GM20000 (cell line): Measurements from ENCODE around the gene PLAAT2.

Experiments
- DNase-seq: peaks from one replicate; pipeline ENCODE4 v3.0.0; 2012; ENCODE audit warnings: low spot score
- CTCF ChIP-seq: IDR thresholded peaks from 2 replicates; pipeline ENCODE4 v1.5.1; 2012; ENCODE audit warnings: mild to moderate bottlenecking, control low read depth; ENCODE audit errors: extremely low read depth, missing control alignments

Gene PLAAT2

DNA sequence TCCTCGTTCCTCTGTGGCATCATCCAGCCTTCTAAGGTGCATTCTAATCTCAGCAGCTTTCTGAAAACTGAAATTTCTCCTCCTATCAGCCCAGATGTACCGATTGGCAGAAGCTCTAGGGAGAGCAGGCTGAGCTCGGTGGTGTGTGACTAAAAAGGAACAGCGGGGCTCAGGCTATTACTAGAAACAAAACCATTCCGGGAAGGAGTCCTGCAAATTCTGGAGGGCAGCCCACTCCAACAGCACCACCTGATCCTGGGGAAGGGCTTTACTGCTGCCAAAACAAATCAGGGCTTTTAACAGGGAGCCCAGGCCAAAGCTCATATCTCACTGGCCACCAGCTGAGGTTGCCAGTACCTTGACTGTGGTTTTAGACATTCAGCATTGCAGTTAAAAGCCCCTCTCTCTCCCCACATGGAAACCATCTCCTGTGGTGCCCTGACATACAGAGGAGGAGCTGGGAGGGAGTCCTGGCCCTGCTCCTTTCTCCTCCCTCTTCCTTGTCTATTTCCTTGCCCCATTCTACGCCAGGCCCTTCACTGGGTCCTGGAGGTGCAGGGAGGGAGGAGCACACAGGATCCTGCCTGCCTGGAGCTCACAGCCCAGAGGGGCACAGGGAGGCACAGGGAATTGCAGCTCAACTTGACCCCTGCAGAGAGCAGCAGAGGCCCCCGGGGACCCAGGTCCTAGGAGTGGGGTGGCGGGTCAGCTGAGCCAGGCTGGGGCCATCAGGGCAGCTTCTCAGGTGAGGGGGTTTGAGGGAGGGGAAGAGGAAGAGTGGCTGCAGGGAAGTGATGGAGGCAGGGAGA, 25.7 kb downstream of the PLAAT2 start:
- no peak for TF ChIP-seq CTCF
- no peak for DNase-seq

DNA sequence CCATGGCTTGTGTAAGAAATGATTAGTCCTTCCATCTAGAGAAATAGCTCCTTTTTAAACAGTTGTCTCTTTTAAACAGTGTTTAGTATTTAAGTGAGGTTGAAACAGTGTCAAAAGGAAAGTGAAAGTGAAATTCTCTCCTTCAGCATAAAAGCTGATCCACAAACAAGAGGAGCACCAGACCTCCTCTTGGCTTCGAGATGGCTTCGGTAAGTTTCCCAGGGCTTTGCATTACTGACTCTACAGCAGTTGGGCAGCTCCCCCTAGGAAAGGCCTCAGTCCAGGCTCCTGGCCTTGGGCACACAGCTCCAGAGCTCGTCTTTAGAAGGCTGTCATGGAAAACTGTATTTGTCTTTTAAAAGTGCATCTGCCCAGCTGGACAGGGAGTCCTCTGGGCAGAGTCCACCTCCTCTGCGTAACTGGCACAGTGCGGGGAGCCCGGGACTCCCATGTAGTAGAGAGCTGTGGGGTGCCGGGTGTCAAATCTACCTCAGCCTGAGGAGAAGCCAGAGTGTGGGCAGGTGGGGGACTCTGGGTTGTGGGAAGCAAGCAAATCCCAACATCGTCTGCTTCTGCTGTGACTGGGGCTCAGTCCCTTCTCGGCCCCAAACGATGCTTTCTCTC, 26.4 kb downstream of the PLAAT2 start, which contains the start of gene PLAAT4:
PLAAT4 (plus strand) TSS at position 140 of the 624 bp plus-strand sequence; CDS start at position 201, 61 bp downstream.
- DNase-seq, result peak; percentile 68
- no peak for TF ChIP-seq CTCF

DNA sequence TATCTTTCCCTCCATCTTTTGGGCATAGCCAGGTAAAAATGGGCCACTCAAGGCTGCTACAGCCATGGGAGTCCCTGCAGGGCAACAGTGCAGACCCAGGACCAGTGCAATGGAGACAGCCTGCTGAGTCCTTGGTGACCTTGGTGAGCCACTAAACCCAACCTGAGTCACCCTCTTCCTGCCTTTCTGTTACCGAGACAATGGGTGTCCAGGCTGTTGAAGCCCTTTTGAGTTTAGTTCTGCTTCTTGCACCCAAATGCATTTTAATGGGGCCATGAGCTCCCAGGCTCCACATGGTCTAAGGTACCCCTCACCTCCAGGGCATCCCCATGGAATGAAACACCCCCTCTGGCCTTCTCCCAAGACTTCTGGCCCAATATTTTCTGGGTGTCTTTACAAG, 27.4 kb downstream of the PLAAT2 start:
- DNase-seq, result no peak
- TF ChIP-seq CTCF, result no peak

- DNase-seq, result peak; percentile 54
Observed at GRCh38 chr11:63534895-63535461, 28.2 kb downstream of the PLAAT2 start.

DNA sequence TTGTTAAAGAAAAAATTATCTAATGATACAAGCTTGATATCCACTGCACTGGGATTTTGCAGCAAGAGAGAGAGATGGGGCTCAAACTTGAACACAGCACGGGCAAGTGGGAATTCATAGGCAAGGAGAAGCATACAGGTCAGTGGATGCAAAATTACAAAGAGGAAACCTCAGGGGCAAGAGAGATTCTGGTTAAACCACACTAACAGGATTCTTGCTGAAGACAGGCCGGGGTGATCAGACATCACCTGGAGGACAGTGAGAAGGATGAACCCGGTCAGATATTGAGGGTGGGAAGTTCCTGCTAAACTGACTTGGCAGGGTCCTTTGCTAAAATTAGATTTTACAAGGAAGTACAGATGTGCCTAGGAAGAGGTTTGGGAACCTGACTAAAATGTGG, 29.1 kb downstream of the PLAAT2 start:
- TF ChIP-seq CTCF, result no peak
- no peak for DNase-seq

More at GRCh38 chr11:63534895-63535461, 28.2 kb downstream of the PLAAT2 start:
- TF ChIP-seq CTCF, result no peak

- no peak for DNase-seq
- no peak for TF ChIP-seq CTCF
Observed at GRCh38 chr11:63532799-63533475, 30.2 kb downstream of the PLAAT2 start.
